ENCODE results near the gene SEC61A2. TPM values are rescaled to one million over a fixed set of nuclear protein-coding genes. Genes with fewer than 3 reads are reported as not detected.
"Not testable (repeated sequence)": the region's sequence is repeated elsewhere in the genome, so short reads cannot be mapped to it uniquely, and the experiment has no call there.

The SEC61A2 gene
- total RNA-seq, 1 experiment from 2014 or later = 6.8 TPM

- Histone ChIP-seq H4K20me1 (ENCODE audit: insufficient read depth) (no peaks in the 10 kb centered on the region), H3K4me1 (replicated peaks; ENCODE audit: insufficient read depth) (no peaks in the 10 kb centered on the region), H3F3A (ENCODE audit: insufficient read depth, low read depth) (no peaks in the 10 kb centered on the region), H3K4me3 (no peak overlapping the region), H3K27me3 (ENCODE audit: insufficient read depth, low read depth) (no peaks in the 10 kb centered on the region), H3K79me2 (ENCODE audit: low read depth) (no peaks in the 10 kb centered on the region), H3K36me3 (ENCODE audit: low read depth) (no peaks in the 10 kb centered on the region), H3K4me2 (no peak overlapping the region), H2AFZ (no peak overlapping the region), H3K9me3 (ENCODE audit: insufficient read depth, low read depth) (no peaks in the 10 kb centered on the region), H3K27ac (no peak overlapping the region), H3K9me2 (ENCODE audit: insufficient read depth) (no peaks in the 10 kb centered on the region)
- intact Hi-C loops (cut with micrococcal nuclease; ENCODE audit: unreplicated experiment) = no loop called here
- DNase-seq = no peak
- TF ChIP-seq CTCF (conservative IDR thresholded peaks at IDR 0.05) (no peak), EZH2 (IDR thresholded peaks at IDR 0.05; ENCODE audit: low read depth) (no peak)
- CTCF ChIA-PET = no interaction called here
- POLR2A ChIA-PET (ENCODE audit: unreplicated experiment) = no interaction called here
- BruUV-seq (replicated peaks) = no TSS peak
Observed at GRCh38 chr10:12165036-12165435, 35.6 kb downstream of the SEC61A2 start.

- Histone ChIP-seq H2AFZ (no peak overlapping the region), H3K9me3 (ENCODE audit: insufficient read depth, low read depth) (no peaks in the 10 kb centered on the region), H3K27me3 (ENCODE audit: insufficient read depth, low read depth) (no peaks in the 10 kb centered on the region), H3K4me1 (replicated peaks; ENCODE audit: insufficient read depth) (no peaks in the 10 kb centered on the region), H3K79me2 (ENCODE audit: low read depth) (no peaks in the 10 kb centered on the region), H4K20me1 (ENCODE audit: insufficient read depth) (no peaks in the 10 kb centered on the region), H3K36me3 (ENCODE audit: low read depth) (no peaks in the 10 kb centered on the region), H3K4me2 (no peak overlapping the region), H3F3A (ENCODE audit: insufficient read depth, low read depth) (no peaks in the 10 kb centered on the region), H3K4me3 (no peak overlapping the region), H3K9me2 (ENCODE audit: insufficient read depth) (no peaks in the 10 kb centered on the region), H3K27ac (no peak overlapping the region)
- no TSS peak for BruUV-seq (replicated peaks)
- TF ChIP-seq EZH2 (IDR thresholded peaks at IDR 0.05; ENCODE audit: low read depth) = no peak
- no peak for DNase-seq
- ChIA-PET POLR2A (ENCODE audit: unreplicated experiment) (no interaction called here), CTCF (no interaction called here)
- intact Hi-C loops (cut with micrococcal nuclease; ENCODE audit: unreplicated experiment) = no loop called here
Observed at GRCh38 chr10:12165999-12166775, 36.7 kb downstream of the SEC61A2 start.

- H3K27me3 ChIP-seq (ENCODE audit: insufficient read depth, low read depth); H3K4me2 ChIP-seq; H3K36me3 ChIP-seq (ENCODE audit: low read depth); BruUV-seq (replicated peaks); intact Hi-C loops (cut with micrococcal nuclease; ENCODE audit: unreplicated experiment); H3K79me2 ChIP-seq (ENCODE audit: low read depth); CTCF ChIA-PET; DNase-seq; H3K9me2 ChIP-seq (ENCODE audit: insufficient read depth); H2AFZ ChIP-seq; H3F3A ChIP-seq (ENCODE audit: insufficient read depth, low read depth); H3K27ac ChIP-seq; H4K20me1 ChIP-seq (ENCODE audit: insufficient read depth); POLR2A ChIA-PET (ENCODE audit: unreplicated experiment); H3K4me1 ChIP-seq (replicated peaks; ENCODE audit: insufficient read depth); H3K9me3 ChIP-seq (ENCODE audit: insufficient read depth, low read depth); H3K4me3 ChIP-seq: not testable (repeated sequence)
Observed at GRCh38 chr10:12171512-12171911, 42.0 kb downstream of the SEC61A2 start.

- no peaks in the 10 kb centered on the region for H3K36me3 ChIP-seq (ENCODE audit: low read depth)
- H3K79me2 ChIP-seq (ENCODE audit: low read depth) = no peaks in the 10 kb centered on the region
- H4K20me1 ChIP-seq (ENCODE audit: insufficient read depth) = no peaks in the 10 kb centered on the region
- no peaks in the 10 kb centered on the region for H3F3A ChIP-seq (ENCODE audit: insufficient read depth, low read depth)
- no peaks in the 10 kb centered on the region for H3K27me3 ChIP-seq (ENCODE audit: insufficient read depth, low read depth)
- ChIA-PET CTCF (no interaction called here), POLR2A (ENCODE audit: unreplicated experiment) (no interaction called here)
- no peak overlapping the region for H3K27ac ChIP-seq
- no peak for TF ChIP-seq EZH2 (IDR thresholded peaks at IDR 0.05; ENCODE audit: low read depth)
- TF ChIP-seq CTCF (conservative IDR thresholded peaks at IDR 0.05) = no peak
- H3K4me3 ChIP-seq = no peak overlapping the region
- no peak overlapping the region for H3K4me2 ChIP-seq
- H3K9me3 ChIP-seq (ENCODE audit: insufficient read depth, low read depth) = no peaks in the 10 kb centered on the region
- no peaks in the 10 kb centered on the region for H3K9me2 ChIP-seq (ENCODE audit: insufficient read depth)
- no TSS peak for BruUV-seq (replicated peaks)
- intact Hi-C loops (cut with micrococcal nuclease; ENCODE audit: unreplicated experiment) = no loop called here
- H3K4me1 ChIP-seq (replicated peaks; ENCODE audit: insufficient read depth) = no peaks in the 10 kb centered on the region
- H2AFZ ChIP-seq = no peak overlapping the region
- no peak for DNase-seq
Observed at GRCh38 chr10:12177642-12178041, 48.2 kb downstream of the SEC61A2 start.
